CD4-positive, alpha-beta T cell treated with Interleukin-15 for 4 hours (primary cell): ENCODE measurements around the gene DSCAM.
A peak's percentile ranks its signal among the peaks of the same experiment; 100 is the strongest.

Experiments used
- DNase-seq: peaks from one replicate; pipeline ENCODE4 v3.0.0-alpha.2; 2020; ENCODE audit warnings: low spot score

The DSCAM gene

GRCh38 chr21:40178726-40179125 lies 668.2 kb downstream of the DSCAM start:
- no peak for DNase-seq

GRCh38 chr21:40177979-40178378 lies 669.0 kb downstream of the DSCAM start:
- DNase-seq: no peak

GRCh38 chr21:40176724-40177123 lies 670.2 kb downstream of the DSCAM start:
- no peak for DNase-seq

GRCh38 chr21:40173816-40174215 lies 673.1 kb downstream of the DSCAM start:
- no peak for DNase-seq

- DNase-seq: no peak
Measured at GRCh38 chr21:40169971-40170370, 677.0 kb downstream of the DSCAM start.

GRCh38 chr21:40166291-40166843 lies 680.6 kb downstream of the DSCAM start:
- DNase-seq: no peak

- no peak for DNase-seq
Measured at GRCh38 chr21:40165773-40166070, 681.2 kb downstream of the DSCAM start.

- DNase-seq: no peak
Measured at GRCh38 chr21:40164905-40165772, 681.8 kb downstream of the DSCAM start.

- DNase-seq: no peak
Measured at GRCh38 chr21:40162075-40162474, 684.9 kb downstream of the DSCAM start.

GRCh38 chr21:40160911-40161310 lies 686.0 kb downstream of the DSCAM start:
- DNase-seq: no peak

- DNase-seq: no peak
Measured at GRCh38 chr21:40158366-40158765, 688.6 kb downstream of the DSCAM start.

- no peak for DNase-seq
Measured at GRCh38 chr21:40155563-40155962, 691.4 kb downstream of the DSCAM start.

GRCh38 chr21:40153351-40153750 lies 693.6 kb downstream of the DSCAM start:
- no peak for DNase-seq

GRCh38 chr21:40152476-40152875 lies 694.5 kb downstream of the DSCAM start:
- no peak for DNase-seq

- no peak for DNase-seq
Measured at GRCh38 chr21:40151611-40152010, 695.3 kb downstream of the DSCAM start.

- DNase-seq: no peak
Measured at GRCh38 chr21:40146216-40146837, 700.6 kb downstream of the DSCAM start.

GRCh38 chr21:40143822-40144525 lies 703.0 kb downstream of the DSCAM start:
- peak; percentile 12 for DNase-seq

GRCh38 chr21:40141621-40142020 lies 705.3 kb downstream of the DSCAM start:
- DNase-seq: no peak

- no peak for DNase-seq
Measured at GRCh38 chr21:40140675-40141074, 706.3 kb downstream of the DSCAM start.

GRCh38 chr21:40139636-40140035 lies 707.3 kb downstream of the DSCAM start:
- DNase-seq: no peak

- no peak for DNase-seq
Measured at GRCh38 chr21:40136571-40136970, 710.4 kb downstream of the DSCAM start.

- no peak for DNase-seq
Measured at GRCh38 chr21:40134731-40135492, 712.0 kb downstream of the DSCAM start.
